Measurements from ENCODE around the gene ACER2. TPM values are rescaled to one million over a fixed set of nuclear protein-coding genes. Genes with fewer than 3 reads are reported as not detected.

Gene ACER2
- total RNA-seq, 4 donors from 2014 or later, result 10.0 to 21.4 (median 18.4) TPM

DNA sequence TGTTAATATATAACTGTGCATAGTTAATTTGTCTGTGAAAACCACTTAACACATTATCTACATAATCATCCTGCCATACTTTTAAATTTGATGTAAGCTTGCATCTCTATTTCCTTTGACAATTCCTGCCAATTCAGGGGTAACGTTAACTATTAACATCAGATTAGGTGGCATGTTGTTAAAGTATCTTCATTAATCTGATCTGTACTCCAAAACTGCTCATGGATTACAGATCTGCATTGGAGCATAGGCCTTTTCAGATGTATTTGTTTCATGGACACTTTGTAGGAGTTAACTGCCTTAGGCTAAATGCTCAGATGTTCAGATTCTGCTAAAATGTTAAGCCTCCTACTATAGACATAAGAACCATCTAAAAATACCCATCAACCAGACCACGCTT is 31.9 kb upstream of the ACER2 start:
- no peak for TF ChIP-seq CTCF (IDR thresholded peaks at IDR 0.05)
- TF ChIP-seq POLR2A (IDR thresholded peaks at IDR 0.05), result no peak
- no peak overlapping the region for H3K4me3 ChIP-seq (ENCODE audit: low read depth, poor library complexity, severe bottlenecking)
- DNase-seq (ENCODE audit: low spot score in 2 of 2), result no peak
- intact Hi-C loops (cut with DNase I; ENCODE audit: low total_unique reads), result no loop called here
- WGBS, 2 donors, result 55% methylated on average over 2 of the region's 2 CpGs

- no peak for DNase-seq (ENCODE audit: low spot score in 2 of 2)
- WGBS, 2 donors, result 77 to 79% methylated on average over 4 of the region's 4 CpGs
- H3K4me3 ChIP-seq (ENCODE audit: low read depth, poor library complexity, severe bottlenecking), result no peak overlapping the region
- intact Hi-C loops (cut with DNase I; ENCODE audit: low total_unique reads), result no loop called here
- TF ChIP-seq CTCF (IDR thresholded peaks at IDR 0.05) (no peak), POLR2A (IDR thresholded peaks at IDR 0.05) (no peak)
These were observed 30.6 kb upstream of the ACER2 start for GRCh38 chr9:19378164-19378563.

- H3K4me3 ChIP-seq (ENCODE audit: low read depth, poor library complexity, severe bottlenecking), result no peak overlapping the region
- intact Hi-C loops (cut with DNase I; ENCODE audit: low total_unique reads), result no loop called here
- no peak for DNase-seq (ENCODE audit: low spot score in 2 of 2)
- TF ChIP-seq CTCF (IDR thresholded peaks at IDR 0.05) (no peak), POLR2A (IDR thresholded peaks at IDR 0.05) (no peak)
- WGBS, 2 donors, result 42 to 53% methylated on average over 7 of the region's 7 CpGs
These were observed 30.2 kb upstream of the ACER2 start for GRCh38 chr9:19378647-19379046.

GRCh38 chr9:19379283-19379682 is 29.5 kb upstream of the ACER2 start:
- 5% methylated on average over 12 of the region's 12 CpGs for WGBS, 2 donors
- TF ChIP-seq POLR2A (IDR thresholded peaks at IDR 0.05), result no peak
- TF ChIP-seq CTCF (IDR thresholded peaks at IDR 0.05), result no peak
- no peak for DNase-seq (ENCODE audit: low spot score in 2 of 2)
- intact Hi-C loops (cut with DNase I; ENCODE audit: low total_unique reads), result no loop called here
- H3K4me3 ChIP-seq (ENCODE audit: low read depth, poor library complexity, severe bottlenecking), result peak overlapping the region; percentile 49

DNA sequence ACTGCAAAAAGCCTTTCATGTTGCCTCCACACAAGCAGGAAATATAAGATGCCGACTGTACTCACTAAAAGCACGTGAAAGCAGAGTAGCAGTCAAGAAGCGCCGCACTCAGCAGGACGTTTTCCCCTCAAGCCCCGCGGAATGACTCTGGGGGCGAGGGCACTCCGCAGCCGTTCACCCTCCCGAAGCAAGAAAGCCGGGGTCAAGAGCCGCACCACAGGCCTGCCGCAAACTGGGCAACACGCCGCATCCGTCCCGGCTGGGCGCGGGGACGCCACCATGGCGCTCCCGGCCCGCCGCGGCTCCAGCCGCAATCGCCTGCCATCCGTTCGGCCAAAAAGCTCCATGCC is 29.1 kb upstream of the ACER2 start:
- peak in 1 of 2 donors; percentile 88 for DNase-seq (ENCODE audit: low spot score in 2 of 2)
- intact Hi-C loops (cut with DNase I; ENCODE audit: low total_unique reads), result no loop called here
- WGBS, 2 donors, result 0% methylated on average over 6 to 25 of the region's 30 CpGs
- no peak for TF ChIP-seq CTCF (IDR thresholded peaks at IDR 0.05)
- no peak for TF ChIP-seq POLR2A (IDR thresholded peaks at IDR 0.05)
- H3K4me3 ChIP-seq (ENCODE audit: low read depth, poor library complexity, severe bottlenecking), result peak overlapping the region; percentile 49

DNA sequence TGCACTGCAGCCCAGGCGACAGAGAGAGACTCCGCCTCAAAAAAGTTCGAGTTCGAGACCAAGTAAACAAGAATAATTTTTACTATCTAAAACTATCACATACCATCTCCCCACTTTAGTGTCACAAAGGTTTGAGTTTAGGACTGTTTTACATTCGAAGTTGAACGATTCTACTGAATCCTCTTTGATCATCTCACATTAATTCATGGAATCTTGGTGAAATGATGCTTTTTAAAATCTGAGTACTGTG is 28.1 kb upstream of the ACER2 start:
- intact Hi-C loops (cut with DNase I; ENCODE audit: low total_unique reads), result no loop called here
- no peak for DNase-seq (ENCODE audit: low spot score in 2 of 2)
- no peak for TF ChIP-seq POLR2A (IDR thresholded peaks at IDR 0.05)
- WGBS, 2 donors, result 49 to 58% methylated on average over 6 of the region's 6 CpGs
- peak overlapping the region; percentile 56 for H3K4me3 ChIP-seq (ENCODE audit: low read depth, poor library complexity, severe bottlenecking)

Data from lower leg skin (tissue), 4 donors.